Mesodermal cell (in vitro differentiated cells): ENCODE data around the gene NUDT15.

ENCODE experiments used
- H3K27ac ChIP-seq: 2 replicates; pipeline ENCODE4 v1.7.0; 2013; ENCODE audit warnings: mild to moderate bottlenecking, low read depth, low read length, moderate library complexity; ENCODE audit not compliant: severe bottlenecking
- H3K36me3 ChIP-seq: 2 replicates; pipeline ENCODE4 v1.7.1; 2013; ENCODE audit warnings: mild to moderate bottlenecking, low read length, moderate library complexity; ENCODE audit not compliant: control insufficient read depth, insufficient read depth
- H3K4me1 ChIP-seq: one replicate; pipeline ENCODE4 v1.7.1; 2013; ENCODE audit warnings: mild to moderate bottlenecking, low read length; ENCODE audit not compliant: insufficient read depth, control insufficient read depth, poor library complexity, severe bottlenecking
- H3K4me3 ChIP-seq: 2 replicates; pipeline ENCODE4 v1.7.0; 2013; ENCODE audit warnings: low read length, control low read depth, mild to moderate bottlenecking; ENCODE audit not compliant: insufficient read depth, poor library complexity, severe bottlenecking; ENCODE audit errors: extremely low read depth
- H3K9me3 ChIP-seq: 2 replicates; pipeline ENCODE4 v1.7.1; 2013; ENCODE audit warnings: mild to moderate bottlenecking, low read length, moderate library complexity; ENCODE audit not compliant: control insufficient read depth
- WGBS, 2 experiments: methylation state at CpG; one replicate each; pipeline ENCODE4 v1.1.5; 2013; ENCODE audit warnings: missing lambda C conversion rate in 2 of 2; ENCODE audit not compliant: insufficient coverage in 2 of 2; 5-methylcytosine and 5-hydroxymethylcytosine counted together

Gene NUDT15

GRCh38 chr13:48070942-48071341 is 33.4 kb downstream of the NUDT15 start:
- Histone ChIP-seq H3K9me3 (peaks cover 79% of the 10 kb centered on the region), H3K36me3 (peaks cover 91% of the 10 kb centered on the region), H3K27ac (no peak overlapping the region), H3K4me3 (no peak overlapping the region), H3K4me1 (no peaks in the 10 kb centered on the region)
- 100% methylated on average over 1 of the region's 5 CpGs for WGBS, 2 experiments

GRCh38 chr13:48072304-48072703 is 34.8 kb downstream of the NUDT15 start:
- Histone ChIP-seq H3K36me3 (peaks cover 87% of the 10 kb centered on the region), H3K27ac (no peak overlapping the region), H3K4me3 (no peak overlapping the region), H3K9me3 (peaks cover 66% of the 10 kb centered on the region), H3K4me1 (no peaks in the 10 kb centered on the region)
- 94 to 100% methylated on average over 2 to 3 of the region's 3 CpGs for WGBS, 2 experiments

- peaks cover 85% of the 10 kb centered on the region for H3K36me3 ChIP-seq
- no peak overlapping the region for H3K27ac ChIP-seq
- WGBS, 2 experiments, result 96 to 100% methylated on average over 2 of the region's 2 CpGs
- H3K9me3 ChIP-seq, result peaks cover 61% of the 10 kb centered on the region
- no peaks in the 10 kb centered on the region for H3K4me1 ChIP-seq
- H3K4me3 ChIP-seq, result no peak overlapping the region
Measured at GRCh38 chr13:48072787-48073186, 35.3 kb downstream of the NUDT15 start.

- peaks cover 49% of the 10 kb centered on the region for H3K9me3 ChIP-seq
- WGBS, 2 experiments, result no CpG with 5 or more reads among the region's 2 CpGs
Measured at GRCh38 chr13:48074006-48074405, 36.5 kb downstream of the NUDT15 start.

GRCh38 chr13:48078251-48078656 is 40.7 kb downstream of the NUDT15 start:
- Histone ChIP-seq H3K4me3 (no peak overlapping the region), H3K9me3 (peaks cover 9% of the 10 kb centered on the region)
- WGBS, 2 experiments, result 46% methylated on average over 2 of the region's 2 CpGs; no CpG with 5 or more reads in 1 of the 2 experiments

More at GRCh38 chr13:48074006-48074405, 36.5 kb downstream of the NUDT15 start:
- Histone ChIP-seq H3K4me3 (no peak overlapping the region), H3K4me1 (no peaks in the 10 kb centered on the region), H3K36me3 (peaks cover 86% of the 10 kb centered on the region), H3K27ac (no peak overlapping the region)

GRCh38 chr13:48081739-48082138 is 44.2 kb downstream of the NUDT15 start:
- Histone ChIP-seq H3K36me3 (peaks cover 71% of the 10 kb centered on the region), H3K9me3 (no peaks in the 10 kb centered on the region), H3K4me3 (no peak overlapping the region), H3K27ac (no peak overlapping the region), H3K4me1 (no peaks in the 10 kb centered on the region)
- WGBS, 2 experiments, result no CpG with 5 or more reads among the region's 4 CpGs

More at GRCh38 chr13:48078251-48078656, 40.7 kb downstream of the NUDT15 start:
- no peaks in the 10 kb centered on the region for H3K4me1 ChIP-seq
- H3K36me3 ChIP-seq, result peaks cover 76% of the 10 kb centered on the region
- no peak overlapping the region for H3K27ac ChIP-seq

GRCh38 chr13:48086272-48086671 is 48.7 kb downstream of the NUDT15 start:
- Histone ChIP-seq H3K9me3 (no peaks in the 10 kb centered on the region), H3K4me1 (no peaks in the 10 kb centered on the region), H3K27ac (no peak overlapping the region), H3K4me3 (no peak overlapping the region), H3K36me3 (peaks cover 53% of the 10 kb centered on the region)
- 83 to 88% methylated on average over 1 of the region's 2 CpGs for WGBS, 2 experiments

- Histone ChIP-seq H3K27ac (no peak overlapping the region), H3K4me1 (peaks cover 4% of the 10 kb centered on the region), H3K4me3 (peak overlapping the region; percentile 99), H3K36me3 (peaks cover 18% of the 10 kb centered on the region), H3K9me3 (peaks cover 3% of the 10 kb centered on the region)
- 82 to 84% methylated on average over 4 to 6 of the region's 9 CpGs for WGBS, 2 experiments
Measured at GRCh38 chr13:48093588-48093987, 56.1 kb downstream of the NUDT15 start.

GRCh38 chr13:48094404-48094780 is 56.9 kb downstream of the NUDT15 start:
- peak overlapping the region; percentile 39 for H3K27ac ChIP-seq
- H3K4me3 ChIP-seq, result peak overlapping the region; percentile 99
- H3K4me1 ChIP-seq, result peaks cover 4% of the 10 kb centered on the region
- peaks cover 3% of the 10 kb centered on the region for H3K9me3 ChIP-seq
- 0% methylated on average over 2 to 14 of the region's 14 CpGs for WGBS, 2 experiments
- peaks cover 10% of the 10 kb centered on the region for H3K36me3 ChIP-seq

- Histone ChIP-seq H3K27ac (peak within 1 kb of the TSS; percentile 39), H3K4me3 (peak within 1 kb of the TSS; percentile 99), H3K9me3 (peaks cover 3% of the 10 kb centered on the region), H3K36me3 (peaks cover 8% of the 10 kb centered on the region), H3K4me1 (peaks cover 4% of the 10 kb centered on the region)
- 13% methylated on average over 46 to 49 of the region's 54 CpGs for WGBS, 2 experiments
Measured at GRCh38 chr13:48094781-48095502, 57.4 kb downstream of the NUDT15 start, which contains the start of gene MED4. MED4 (minus strand) TSS chr13:48095104; CDS start chr13:48095078, 26 bp downstream.

GRCh38 chr13:48096670-48097069 is 59.1 kb downstream of the NUDT15 start:
- H3K9me3 ChIP-seq, result peaks cover 3% of the 10 kb centered on the region
- peaks cover 8% of the 10 kb centered on the region for H3K36me3 ChIP-seq
- no peak overlapping the region for H3K27ac ChIP-seq
- WGBS, 2 experiments, result 60 to 63% methylated on average over 1 of the region's 3 CpGs
- no peak overlapping the region for H3K4me3 ChIP-seq
- peaks cover 4% of the 10 kb centered on the region for H3K4me1 ChIP-seq
